ENCODE measurements around the gene SHMT2. TPM values are rescaled to one million over a fixed set of nuclear protein-coding genes. Genes with fewer than 3 reads are reported as not detected.

The SHMT2 gene
- total RNA-seq, 1 experiment from 2014 or later: 67.1 TPM

GRCh38 chr12:57193706-57194245 is 35.7 kb upstream of the SHMT2 start:
- no peak for TF ChIP-seq REST (IDR thresholded peaks at IDR 0.05; ENCODE audit: insufficient read depth in 1 of 2, low read depth in 2 of 2, low read length in 1 of 2)
- H3K36me3 ChIP-seq (ENCODE audit: control insufficient read depth, insufficient read depth, low read length): no peaks in the 10 kb centered on the region
- in situ Hi-C loops (cut with HindIII; ENCODE audit: low pct_unique_long_range_greater_than_20kb, low sequenced_read_pairs): no loop called here
- ChIA-PET CTCF (no interaction called here), POLR2A (no interaction called here)
- H3K4me3 ChIP-seq (ENCODE audit: low read depth in 2 of 2, low read length in 2 of 2): no peak overlapping the region
- BruUV-seq (replicated peaks): no TSS peak
- H3K4me1 ChIP-seq (ENCODE audit: control insufficient read depth, insufficient read depth, low read length): no peaks in the 10 kb centered on the region
- ATAC-seq: no peak
- no peak overlapping the region for H3K27ac ChIP-seq (ENCODE audit: low read length)
- intact Hi-C loops (cut with micrococcal nuclease; ENCODE audit: unreplicated experiment): no loop called here
- no peak for DNase-seq (ENCODE audit: low read depth, low spot score)
- no peaks in the 10 kb centered on the region for H3K27me3 ChIP-seq (ENCODE audit: control insufficient read depth, insufficient read depth, low read length)
- no peaks in the 10 kb centered on the region for H3K9me3 ChIP-seq (ENCODE audit: control insufficient read depth, insufficient read depth, low read depth, low read length)

- POLR2A ChIA-PET: no interaction called here
- Histone ChIP-seq H3K4me1 (ENCODE audit: control insufficient read depth, insufficient read depth, low read length) (no peaks in the 10 kb centered on the region), H3K27me3 (ENCODE audit: control insufficient read depth, insufficient read depth, low read length) (no peaks in the 10 kb centered on the region), H3K9me3 (ENCODE audit: control insufficient read depth, insufficient read depth, low read depth, low read length) (no peaks in the 10 kb centered on the region), H3K36me3 (ENCODE audit: control insufficient read depth, insufficient read depth, low read length) (no peaks in the 10 kb centered on the region), H3K4me3 (ENCODE audit: low read depth in 2 of 2, low read length in 2 of 2) (no peak overlapping the region), H3K27ac (ENCODE audit: low read length) (no peak overlapping the region)
- TF ChIP-seq POLR2AphosphoS5 (IDR thresholded peaks at IDR 0.05; ENCODE audit: low read depth, low read length): no peak
- TF ChIP-seq CTCF (IDR thresholded peaks at IDR 0.05): no peak
- TF ChIP-seq SIN3A (IDR thresholded peaks at IDR 0.05; ENCODE audit: borderline replicate concordance, insufficient read depth, low read depth, low read length): no peak
- TF ChIP-seq REST (IDR thresholded peaks at IDR 0.05; ENCODE audit: insufficient read depth in 1 of 2, low read depth in 2 of 2, low read length in 1 of 2): no peak
- no peak for TF ChIP-seq TCF7L2 (IDR thresholded peaks at IDR 0.05; ENCODE audit: low read depth, low read length)
- intact Hi-C loops (cut with micrococcal nuclease; ENCODE audit: unreplicated experiment) (no loop called here), in situ Hi-C loops (cut with HindIII; ENCODE audit: low pct_unique_long_range_greater_than_20kb, low sequenced_read_pairs) (no loop called here)
- CTCF ChIA-PET: no interaction called here
- ATAC-seq (no peak), DNase-seq (ENCODE audit: low read depth, low spot score) (no peak)
- no TSS peak for BruUV-seq (replicated peaks)
Measured at GRCh38 chr12:57194253-57194652, 35.3 kb upstream of the SHMT2 start.

Data from Panc1 (cell line).